Activated CD8-positive, alpha-beta memory T cell treated with anti-CD3 and anti-CD28 coated beads for 4 hours (primary cell): ENCODE results near the gene GLRX3.

Experiments used
- DNase-seq, 2 donors: peaks; one replicate each; pipeline ENCODE4 v3.0.0-alpha.2; 2020; ENCODE audit warnings: low read depth in 2 of 2

The GLRX3 gene

DNA sequence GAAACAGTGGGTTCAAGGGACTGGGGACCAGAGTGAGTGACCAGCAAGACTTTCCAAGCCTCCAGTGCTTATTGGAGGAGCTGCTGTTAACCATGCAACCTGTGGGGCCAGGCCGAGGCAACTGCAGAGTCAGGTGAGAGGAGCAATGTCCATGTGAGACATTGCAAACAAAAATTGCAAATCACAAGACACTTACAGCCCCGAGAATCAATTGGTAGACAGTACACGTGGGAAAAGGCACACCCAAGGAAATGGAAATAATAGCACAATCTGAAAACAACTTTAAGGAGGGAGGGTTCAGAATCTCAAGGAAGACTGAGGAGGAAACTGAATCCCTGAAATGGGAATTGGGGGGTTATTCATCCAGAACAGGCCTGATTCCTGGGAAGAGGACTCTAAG is 72.6 kb downstream of the GLRX3 start:
- no peak for DNase-seq

DNA sequence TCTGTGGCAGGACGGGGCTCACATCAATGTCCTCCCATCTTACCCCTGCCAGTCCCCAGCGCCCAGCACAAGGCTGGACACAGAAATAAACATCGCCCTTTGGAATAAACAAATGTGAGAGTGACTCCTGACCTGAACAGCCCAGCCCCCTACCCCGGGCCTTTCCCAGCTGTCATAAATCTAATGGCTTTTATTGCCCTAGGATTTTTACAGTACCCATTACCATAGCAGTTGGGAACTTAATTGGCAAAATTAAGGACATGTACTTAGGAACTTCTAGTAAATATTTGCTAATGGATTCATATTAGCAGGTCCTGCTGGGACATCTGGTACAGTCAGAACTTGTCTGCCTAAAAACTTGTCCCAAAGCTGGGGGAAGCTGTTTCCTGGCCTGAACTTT is 76.6 kb downstream of the GLRX3 start:
- no peak for DNase-seq

DNA sequence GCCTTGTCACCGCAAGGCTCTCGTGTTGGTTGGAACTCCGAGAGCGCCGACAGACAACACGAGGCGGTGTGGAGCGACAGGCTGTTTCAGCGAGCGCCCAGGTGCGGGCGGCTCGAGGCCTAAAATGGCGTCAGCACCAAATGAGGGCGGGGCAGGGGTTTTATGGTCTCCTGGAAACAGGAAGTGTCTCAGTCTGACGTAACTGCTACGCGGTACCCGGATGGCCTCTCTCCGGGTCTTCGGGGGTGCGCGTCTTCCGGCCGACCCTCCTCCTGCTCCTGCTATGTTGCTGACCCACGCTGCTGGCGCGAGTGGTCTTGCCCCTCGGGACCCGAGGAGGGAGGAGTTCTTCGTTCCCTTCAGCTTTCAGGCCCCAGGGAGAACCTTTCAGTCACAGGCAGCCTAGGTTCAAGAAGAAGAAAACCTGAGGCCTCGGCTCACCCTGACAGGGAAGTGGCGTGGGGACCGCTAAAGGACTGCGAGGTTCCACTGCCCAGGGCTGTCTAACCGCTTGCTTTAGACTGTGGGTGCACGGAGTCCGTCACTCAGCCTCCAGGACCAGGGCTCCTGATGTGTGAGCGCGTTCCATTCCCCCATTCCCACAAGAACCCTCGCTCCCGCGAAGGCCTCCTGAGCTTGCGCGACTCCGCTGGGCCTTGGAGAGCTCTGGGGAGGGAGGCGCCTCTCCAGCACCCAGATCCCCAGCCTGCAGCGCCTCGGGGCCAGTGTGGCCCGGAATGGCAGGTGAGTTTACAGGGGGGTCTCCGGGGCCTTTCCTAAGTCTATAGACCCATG is 77.3 kb downstream of the GLRX3 start:
- DNase-seq: no peak

DNA sequence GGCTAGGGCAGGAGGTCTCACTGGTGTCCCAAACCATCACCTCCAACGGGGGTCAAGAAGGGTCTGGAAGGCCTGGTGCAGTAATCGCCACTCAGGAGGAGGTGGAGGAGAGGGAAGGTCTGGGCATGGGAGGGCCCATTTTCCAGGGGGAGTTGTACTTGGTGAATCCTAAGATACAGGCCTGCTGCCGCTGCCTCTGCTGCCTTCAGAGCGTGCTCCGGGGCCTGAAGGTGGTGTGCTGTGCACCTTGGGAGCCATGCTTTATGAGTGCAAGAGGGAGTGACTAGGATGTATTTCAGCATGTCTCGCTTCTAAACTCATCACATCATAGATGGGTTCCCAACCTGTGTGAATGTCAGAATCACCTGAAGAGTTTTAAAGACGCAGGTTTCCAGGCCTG is 78.2 kb downstream of the GLRX3 start:
- DNase-seq: no peak

DNA sequence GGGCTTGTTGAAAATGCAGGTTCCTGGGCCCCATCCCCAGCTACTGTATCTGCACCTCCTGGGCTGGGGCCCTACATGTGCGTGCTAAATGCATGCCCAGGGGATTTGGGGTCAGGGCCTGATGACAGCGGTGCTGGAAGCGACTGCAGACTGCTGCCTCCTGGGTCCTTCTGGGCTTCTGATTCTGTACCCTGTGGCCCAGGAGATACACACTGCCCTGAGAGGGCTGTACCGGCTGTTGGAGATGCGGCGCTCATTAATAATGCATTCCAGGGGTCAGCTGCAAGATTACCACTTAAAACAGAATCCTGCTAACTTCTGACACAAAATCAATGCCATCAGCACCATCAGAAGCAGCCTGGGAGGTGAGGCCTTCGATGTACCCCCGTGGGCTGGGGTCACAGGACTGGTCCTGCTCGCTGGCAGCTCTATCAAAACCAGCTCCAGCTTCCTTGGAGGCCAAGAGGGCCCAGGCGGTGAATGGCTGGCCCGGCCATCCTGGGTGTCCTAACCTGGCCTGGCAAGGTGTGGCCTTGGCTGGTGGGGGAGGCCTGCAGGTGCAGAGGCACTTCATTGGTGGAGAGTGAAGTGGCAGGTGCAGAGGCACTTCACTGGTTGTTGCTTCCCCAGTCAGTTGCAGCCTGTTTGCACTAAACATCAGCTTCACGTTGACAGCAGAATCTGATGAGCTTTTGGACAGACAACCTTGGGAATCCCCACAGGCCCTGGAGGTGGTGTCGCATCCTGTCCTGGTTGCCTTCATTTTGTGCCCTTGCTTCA is 79.2 kb downstream of the GLRX3 start:
- DNase-seq: no peak

DNA sequence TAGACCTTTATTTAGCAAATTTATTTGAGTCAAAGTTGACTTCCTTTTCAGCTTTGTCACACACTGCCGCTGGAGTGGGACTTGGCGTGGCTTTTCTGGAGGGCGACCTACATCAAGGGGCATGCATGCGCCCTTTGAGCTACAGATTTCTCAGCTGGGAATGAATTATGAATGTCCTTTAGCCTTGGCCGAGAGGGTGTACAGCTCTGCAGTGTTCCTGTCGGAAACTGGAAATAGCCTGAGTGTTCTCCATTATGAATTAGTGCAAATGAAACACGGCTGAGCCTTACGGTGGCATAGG is 79.7 kb downstream of the GLRX3 start:
- no peak for DNase-seq

DNA sequence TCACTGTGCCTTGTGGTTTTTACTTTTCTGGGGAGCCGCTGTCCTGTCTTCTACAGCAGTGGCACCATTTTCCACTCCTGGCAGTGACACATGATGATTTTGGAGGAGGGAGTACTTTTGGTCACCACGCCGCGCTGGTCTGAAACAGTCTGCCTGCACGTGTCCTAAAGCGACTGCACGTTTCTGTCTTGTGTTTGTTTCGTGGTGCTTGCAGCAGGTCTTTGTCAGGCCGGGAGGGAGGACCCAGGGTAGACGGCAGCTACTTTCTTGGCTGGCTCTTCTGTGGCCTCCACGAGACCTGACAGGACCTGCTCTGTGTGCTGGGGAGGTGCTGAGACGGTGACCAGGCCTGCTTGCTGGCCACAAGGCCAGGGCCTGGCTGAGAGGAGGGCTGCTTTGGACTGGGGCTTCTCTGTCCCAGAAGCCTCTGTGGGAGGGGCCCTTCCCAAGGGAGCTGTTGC is 82.0 kb downstream of the GLRX3 start:
- DNase-seq: no peak

DNA sequence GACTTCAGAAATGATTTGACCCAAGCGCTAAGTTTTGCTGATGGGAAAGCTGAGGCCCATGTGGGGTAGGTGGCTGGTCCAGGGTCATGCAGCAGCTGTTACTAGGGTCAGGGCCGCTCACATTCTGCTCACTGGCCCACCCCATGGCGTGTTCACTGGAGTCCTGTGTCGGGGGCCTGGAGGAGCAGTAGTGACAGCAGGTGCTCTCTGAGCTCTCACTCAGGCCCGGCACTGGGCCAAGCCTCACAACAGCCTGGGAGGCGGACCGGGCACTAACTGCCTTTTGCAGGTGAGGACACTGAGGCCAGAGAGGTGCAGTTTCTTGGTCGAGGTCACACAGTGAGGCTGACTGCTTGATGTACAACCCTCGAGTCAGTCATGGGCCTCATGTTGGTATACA is 82.7 kb downstream of the GLRX3 start:
- DNase-seq: no peak

DNA sequence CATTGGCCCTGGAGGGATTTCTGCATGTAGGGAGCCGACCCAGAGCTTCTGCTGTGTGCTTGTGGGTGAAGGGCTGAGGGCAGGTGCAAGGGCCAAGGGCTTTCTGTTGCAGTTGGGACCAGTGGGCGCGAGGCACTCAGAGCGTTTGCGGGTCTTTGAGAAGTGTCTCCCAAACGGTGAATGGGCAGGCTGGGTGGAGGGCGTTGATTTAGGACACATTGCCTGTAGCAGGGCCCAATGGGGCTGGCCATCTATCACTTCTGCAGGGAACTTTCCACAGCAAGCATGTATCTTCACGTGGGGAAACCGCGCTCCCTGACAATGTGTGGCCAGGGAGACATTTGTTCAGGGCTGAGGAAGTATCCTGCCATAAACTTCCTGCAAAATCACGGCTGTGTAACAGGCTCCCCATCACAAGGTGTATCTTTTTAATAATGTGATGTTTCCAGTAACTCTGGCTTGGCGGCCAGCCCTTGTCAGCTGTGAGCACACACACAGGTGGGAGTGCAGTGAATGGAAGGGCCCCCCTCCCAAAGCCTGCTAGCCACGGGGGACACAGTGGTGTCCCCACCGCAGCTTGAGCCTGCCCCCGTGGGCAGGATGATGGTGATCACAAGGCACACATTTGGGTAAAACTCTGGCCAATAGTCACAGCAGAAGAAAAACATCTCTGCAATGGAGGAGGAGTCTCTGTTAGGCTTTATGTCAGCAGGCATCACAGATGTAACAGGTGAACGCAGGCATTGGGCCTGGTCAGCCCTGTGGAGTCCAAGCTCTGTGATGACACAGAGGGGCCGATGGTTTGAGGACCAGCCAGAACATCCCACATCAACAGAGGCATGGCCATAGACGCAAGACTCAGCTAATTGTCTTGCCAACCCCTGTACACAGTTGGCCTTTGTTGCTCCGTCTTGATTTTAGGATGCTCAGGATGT is 84.3 kb downstream of the GLRX3 start:
- DNase-seq: no peak

DNA sequence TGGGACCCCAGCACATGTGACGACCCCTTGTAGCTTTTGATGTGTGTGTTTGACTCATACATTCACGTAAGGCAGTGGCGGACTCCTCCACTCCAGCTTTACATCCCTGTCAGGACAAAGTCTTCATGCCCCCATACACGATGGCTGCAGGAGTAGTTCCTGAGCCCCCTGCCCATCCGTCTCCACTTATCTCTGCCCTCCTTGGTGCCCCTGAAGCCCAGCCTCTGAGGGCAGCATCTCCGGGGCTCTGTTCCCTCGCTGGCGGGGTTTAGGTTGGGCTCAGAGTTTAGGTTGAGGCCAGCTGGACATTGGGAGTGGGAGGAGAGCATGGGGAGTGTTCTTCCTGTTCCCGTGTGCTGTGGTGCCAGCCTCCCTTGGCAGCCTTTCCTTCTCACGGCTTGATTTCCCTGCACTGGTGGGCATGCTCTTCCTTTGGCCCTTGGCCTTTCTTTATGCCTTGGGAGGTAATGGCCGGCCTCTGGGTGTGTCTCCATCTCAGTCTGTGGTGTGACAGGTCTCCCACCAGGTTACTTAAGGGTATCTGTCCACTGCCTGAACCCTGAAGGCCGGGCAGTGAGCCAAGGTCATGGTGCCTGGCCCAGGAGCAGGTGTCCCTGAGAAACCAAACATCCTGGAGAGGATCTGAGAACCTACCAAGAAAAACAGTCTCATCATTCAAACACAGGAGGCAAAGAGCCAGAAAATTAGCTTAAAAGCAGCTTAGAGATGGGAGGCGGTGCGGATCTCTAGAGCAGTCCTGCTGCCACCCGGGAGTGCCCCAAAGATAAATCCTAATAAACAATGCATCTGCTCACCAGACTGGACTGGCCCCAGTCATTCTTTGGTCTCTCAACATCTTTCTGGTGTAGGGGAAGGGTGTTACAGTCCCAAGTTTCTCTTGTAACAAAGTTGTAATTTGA is 85.5 kb downstream of the GLRX3 start:
- no peak for DNase-seq

DNA sequence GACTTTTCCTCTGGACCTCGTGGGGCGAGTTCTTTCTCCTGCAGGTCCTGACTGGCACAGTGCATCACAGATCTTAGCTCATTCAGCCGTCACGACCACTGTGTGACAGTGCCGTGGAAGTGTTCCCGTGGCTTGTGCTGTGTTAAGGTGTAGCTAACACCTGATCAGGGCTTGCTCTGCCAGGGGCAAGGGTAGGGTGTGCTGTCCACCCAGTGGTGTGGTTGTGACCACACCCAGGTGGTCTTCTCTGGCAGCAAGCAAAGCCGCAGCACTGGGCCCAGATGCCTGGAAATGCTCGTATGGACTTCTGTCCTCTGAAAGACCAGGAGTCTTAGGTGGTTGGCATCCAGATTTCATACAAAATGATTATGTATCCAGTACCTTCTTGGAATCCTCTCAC is 86.2 kb downstream of the GLRX3 start:
- no peak for DNase-seq

DNA sequence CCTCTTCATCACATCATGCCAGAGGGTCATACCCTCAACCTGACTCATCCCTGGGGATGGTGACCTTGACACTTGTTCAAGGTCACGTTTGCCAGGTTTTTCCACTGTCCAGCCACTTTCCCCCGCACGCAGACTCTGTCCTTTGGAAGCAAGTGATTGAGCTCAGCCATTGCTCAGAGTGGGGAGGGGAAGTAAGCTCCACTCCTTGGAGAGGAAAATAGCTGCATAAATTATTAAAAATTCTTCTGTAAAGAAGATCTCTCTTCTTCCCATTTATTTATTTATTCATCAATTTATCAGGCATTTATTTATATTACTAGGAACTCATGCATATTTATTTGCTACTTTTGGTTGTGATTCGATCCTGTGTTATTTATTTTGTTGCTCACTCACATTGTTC is 88.0 kb downstream of the GLRX3 start:
- DNase-seq: no peak

DNA sequence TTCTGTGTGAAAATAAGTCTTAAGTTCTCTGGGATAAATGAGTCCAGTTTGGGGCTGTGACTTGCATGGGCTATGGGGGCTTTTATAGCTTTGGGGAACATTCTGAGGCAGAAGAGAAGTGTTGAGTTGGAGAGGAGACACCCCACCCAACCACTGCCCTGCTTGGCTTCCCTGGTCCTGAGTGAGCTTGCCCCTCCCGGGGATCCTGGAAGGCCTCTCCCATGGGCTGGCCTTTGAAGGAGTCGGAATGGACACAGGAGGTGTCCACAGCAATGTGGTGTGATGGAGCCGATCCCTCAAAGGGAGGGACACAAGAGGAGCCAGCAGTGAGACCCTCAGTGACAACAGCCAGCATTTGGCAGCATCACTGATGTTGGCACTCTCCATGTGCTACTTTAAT is 89.8 kb downstream of the GLRX3 start:
- no peak for DNase-seq

DNA sequence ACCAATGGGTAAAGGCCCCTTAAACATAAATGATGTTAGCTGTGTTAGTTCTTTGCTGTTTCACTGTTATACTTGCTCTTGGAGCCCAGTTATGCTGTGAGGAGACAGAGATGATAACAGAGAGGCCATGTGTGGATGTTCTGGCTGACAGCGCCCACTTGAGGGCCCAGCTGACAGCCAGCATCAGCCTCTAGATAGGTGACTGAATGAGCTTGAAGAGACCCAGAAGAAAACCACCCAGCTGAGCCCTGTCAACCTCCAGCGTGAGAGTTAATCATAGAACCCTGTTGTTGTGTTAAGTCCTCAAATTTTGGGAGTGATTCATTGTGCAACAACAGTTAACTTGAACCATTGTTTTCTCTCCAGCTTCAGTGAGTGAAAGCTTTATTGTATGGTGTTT is 91.7 kb downstream of the GLRX3 start:
- no peak for DNase-seq
